ENCODE data around the gene MAP2. TPM values are rescaled to one million over a fixed set of nuclear protein-coding genes. Genes with fewer than 3 reads are reported as not detected.

Gene MAP2
- total and polyA plus RNA-seq, 2 of the 13 experiments (the other 11 are each of a cell fraction or from before 2014, with no cell fraction given), result 0.08 TPM; not detected in 1

- no peaks in the 10 kb centered on the region for H4K20me1 ChIP-seq (ENCODE audit: insufficient read depth, low read length)
- no peaks in the 10 kb centered on the region for H3K36me3 ChIP-seq (replicated peaks in 1 of 2; ENCODE audit: control insufficient read depth in 1 of 2, insufficient read depth in 2 of 2, low read length in 2 of 2)
- no TSS peak for BruUV-seq (replicated peaks)
- no peak for ATAC-seq
- in situ Hi-C loops (cut with HindIII; ENCODE audit: extremely low pct_ligation_motif_present, low pct_unique_long_range_greater_than_20kb) (no loop called here), intact Hi-C loops (cut with micrococcal nuclease; ENCODE audit: unreplicated experiment) (no loop called here)
- no peak overlapping the region for H2AFZ ChIP-seq (ENCODE audit: low read length)
- H3K4me1 ChIP-seq (ENCODE audit: insufficient read depth, low read length), result no peaks in the 10 kb centered on the region
- H3K9ac ChIP-seq (ENCODE audit: insufficient read depth, low read depth, low read length), result no peak overlapping the region
- no peak for DNase-seq (ENCODE audit: low spot score)
- 0% methylated on average over 1 of the region's 1 CpG for WGBS (ENCODE audit: low lambda C conversion rate)
- POLR2A ChIA-PET, result no interaction called here
- TF ChIP-seq ZNF296 (CRISPR knock-in tag; conservative IDR thresholded peaks at IDR 0.05), result no peak
- TF ChIP-seq SP5 (CRISPR knock-in tag; IDR thresholded peaks at IDR 0.05; ENCODE audit: borderline replicate concordance, low read depth), result no peak
- no peak for TF ChIP-seq MAZ (IDR thresholded peaks at IDR 0.05; ENCODE audit: borderline replicate concordance, low read depth, low read length)
- no peak for TF ChIP-seq MAZ (CRISPR knock-in tag; IDR thresholded peaks at IDR 0.05; ENCODE audit: low read depth)
- TF ChIP-seq EED (CRISPR knock-in tag; IDR thresholded peaks at IDR 0.05), result no peak
- TF ChIP-seq ZBTB4 (CRISPR knock-in tag; IDR thresholded peaks at IDR 0.05; ENCODE audit: borderline replicate concordance), result no peak
- no peaks in the 10 kb centered on the region for H3K79me2 ChIP-seq (ENCODE audit: insufficient read depth, low read length)
- H3K4me2 ChIP-seq (ENCODE audit: low read depth, low read length), result no peak overlapping the region
- CTCF ChIA-PET (ENCODE audit: low intra/inter-chr PET ratio, low total read pairs), result no interaction called here
- no peaks in the 10 kb centered on the region for H3K27me3 ChIP-seq (ENCODE audit: control insufficient read depth in 1 of 2, insufficient read depth in 2 of 2, low read length in 2 of 2)
- FAIRE-seq, result no peak
- no peak overlapping the region for H3K27ac ChIP-seq (ENCODE audit: extremely low read length, insufficient read depth, low read length)
- H3K9me3 ChIP-seq (ENCODE audit: low read length), result no peaks in the 10 kb centered on the region
- no peak overlapping the region for H3K4me3 ChIP-seq (replicated peaks in 1 of 3; ENCODE audit: insufficient read depth in 1 of 3, low read depth in 2 of 3, low read length in 3 of 3)
Measured at GRCh38 chr2:209442939-209443338, 19.1 kb downstream of the MAP2 start.

- Histone ChIP-seq H3K4me3 (replicated peaks in 1 of 3; ENCODE audit: insufficient read depth in 1 of 3, low read depth in 2 of 3, low read length in 3 of 3) (no peak overlapping the region), H3K4me1 (ENCODE audit: insufficient read depth, low read length) (no peaks in the 10 kb centered on the region), H3K9ac (ENCODE audit: insufficient read depth, low read depth, low read length) (no peak overlapping the region), H4K20me1 (ENCODE audit: insufficient read depth, low read length) (no peaks in the 10 kb centered on the region), H3K9me3 (ENCODE audit: low read length) (no peaks in the 10 kb centered on the region), H2AFZ (ENCODE audit: low read length) (no peak overlapping the region), H3K27me3 (ENCODE audit: control insufficient read depth in 1 of 2, insufficient read depth in 2 of 2, low read length in 2 of 2) (no peaks in the 10 kb centered on the region), H3K36me3 (replicated peaks in 1 of 2; ENCODE audit: control insufficient read depth in 1 of 2, insufficient read depth in 2 of 2, low read length in 2 of 2) (no peaks in the 10 kb centered on the region), H3K79me2 (ENCODE audit: insufficient read depth, low read length) (no peaks in the 10 kb centered on the region), H3K4me2 (ENCODE audit: low read depth, low read length) (no peak overlapping the region), H3K27ac (ENCODE audit: extremely low read length, insufficient read depth, low read length) (no peak overlapping the region)
- no peak for FAIRE-seq
- ATAC-seq, result no peak
- intact Hi-C loops (cut with micrococcal nuclease; ENCODE audit: unreplicated experiment) (no loop called here), in situ Hi-C loops (cut with HindIII; ENCODE audit: extremely low pct_ligation_motif_present, low pct_unique_long_range_greater_than_20kb) (no loop called here)
- ChIA-PET POLR2A (no interaction called here), CTCF (ENCODE audit: low intra/inter-chr PET ratio, low total read pairs) (no interaction called here)
- WGBS (ENCODE audit: low lambda C conversion rate), result 3% methylated on average over 2 of the region's 2 CpGs
- DNase-seq (ENCODE audit: low spot score), result no peak
- no TSS peak for BruUV-seq (replicated peaks)
- no peak for TF ChIP-seq ZNF770 (CRISPR knock-in tag; IDR thresholded peaks at IDR 0.05)
- no peak for TF ChIP-seq PATZ1 (CRISPR knock-in tag; IDR thresholded peaks at IDR 0.05)
- TF ChIP-seq NFE2L2 (IDR thresholded peaks at IDR 0.05; ENCODE audit: low read length), result no peak
- no peak for TF ChIP-seq PCBP1 (IDR thresholded peaks at IDR 0.05; ENCODE audit: borderline replicate concordance, low read depth, low read length)
Measured at GRCh38 chr2:209445485-209445884, 21.6 kb downstream of the MAP2 start.

Data from HepG2 (cell line).